ENCODE results near the gene SGPP1. TPM values are rescaled to one million over a fixed set of nuclear protein-coding genes. Genes with fewer than 3 reads are reported as not detected.

The SGPP1 gene
- total and polyA plus RNA-seq, 2 of the 8 experiments (the other 6 are each of a cell fraction or from before 2014, with no cell fraction given), result 5.7 to 8.1 TPM

GRCh38 chr14:63670692-63671091 is 57.2 kb downstream of the SGPP1 start:
- H3K4me2 ChIP-seq (ENCODE audit: insufficient read depth in 1 of 2, low read depth in 2 of 2, low read length in 2 of 2), result no peak overlapping the region
- no peak overlapping the region for H3K56ac ChIP-seq (replicated peaks; ENCODE audit: insufficient read length, low read depth, low read length)
- H3K4me1 ChIP-seq (replicated peaks in 1 of 4; ENCODE audit: control insufficient read depth in 3 of 4, insufficient read depth in 4 of 4, low read length in 3 of 4), result no peaks in the 10 kb centered on the region
- H3K27me3 ChIP-seq (replicated peaks in 1 of 4; ENCODE audit: control insufficient read depth in 3 of 4, extremely low read depth in 1 of 4, insufficient read depth in 3 of 4, low read length in 3 of 4), result no peaks in the 10 kb centered on the region
- no peak overlapping the region for H2BK20ac ChIP-seq (ENCODE audit: low read length)
- H3K79me1 ChIP-seq (ENCODE audit: low read depth, low read length), result no peaks in the 10 kb centered on the region
- CTCF ChIA-PET (ENCODE audit: partially characterized antibody), result interaction anchor here (1.0 kb wide), 1 partner anchor 37 kb away, joined by 4 read pairs; no protein-coding TSS in a partner anchor
- H3K23ac ChIP-seq (ENCODE audit: insufficient read length), result no peak overlapping the region
- no peak overlapping the region for H3K14ac ChIP-seq (ENCODE audit: insufficient read length)
- DNase-seq (ENCODE audit: low read depth in 1 of 2, low spot score in 2 of 2) (no peak), FAIRE-seq (no peak)
- no peaks in the 10 kb centered on the region for H3K9me3 ChIP-seq (ENCODE audit: insufficient read depth in 2 of 2, low read depth in 1 of 2, low read length in 1 of 2)
- H3K36me3 ChIP-seq (ENCODE audit: control insufficient read depth in 2 of 4, insufficient read depth in 4 of 4, low read length in 3 of 4), result no peaks in the 10 kb centered on the region
- H3K79me2 ChIP-seq (ENCODE audit: control insufficient read depth in 1 of 2, insufficient read depth in 2 of 2, low read length in 2 of 2), result no peaks in the 10 kb centered on the region
- H2BK120ac ChIP-seq (replicated peaks; ENCODE audit: low read depth, low read length), result no peak overlapping the region
- no peak overlapping the region for H3K9ac ChIP-seq (replicated peaks in 1 of 4; ENCODE audit: extremely low read depth in 1 of 4, low read depth in 3 of 4, low read length in 3 of 4)
- H2AFZ ChIP-seq (ENCODE audit: low read length), result no peak overlapping the region
- H4K8ac ChIP-seq (ENCODE audit: extremely low read depth, insufficient read depth, low read length), result no peak overlapping the region
- no peak overlapping the region for H3K4ac ChIP-seq (replicated peaks; ENCODE audit: insufficient read length, low read depth, low read length)
- no peak overlapping the region for H3K27ac ChIP-seq (ENCODE audit: low read depth, low read length)
- no peak overlapping the region for H2AK5ac ChIP-seq (ENCODE audit: low read depth, low read length)
- TF ChIP-seq TAF7 (optimal IDR thresholded peaks at IDR 0.05; ENCODE audit: borderline replicate concordance, low read depth, low read length), result no peak
- no peak for TF ChIP-seq SP4 (IDR thresholded peaks at IDR 0.05; ENCODE audit: low read length)
- TF ChIP-seq SIN3A (conservative IDR thresholded peaks at IDR 0.05 in 1 of 2, IDR thresholded peaks at IDR 0.05 in 1 of 2; ENCODE audit: low read depth in 1 of 2, low read length in 2 of 2), result no peak
- no peak for TF ChIP-seq RFX5 (IDR thresholded peaks at IDR 0.05; ENCODE audit: borderline replicate concordance, low read depth, low read length)
- TF ChIP-seq CEBPB (IDR thresholded peaks at IDR 0.05; ENCODE audit: low read depth, low read length), result no peak
- no peak for TF ChIP-seq SRF (IDR thresholded peaks at IDR 0.05; ENCODE audit: low read depth, low read length)
- H3K4me3 ChIP-seq (ENCODE audit: extremely low read depth in 1 of 4, insufficient read depth in 2 of 4, low read depth in 3 of 4, low read length in 4 of 4), result no peak overlapping the region
- H3K23me2 ChIP-seq (ENCODE audit: low read depth, low read length), result no peaks in the 10 kb centered on the region
- no peak overlapping the region for H2BK15ac ChIP-seq (ENCODE audit: low read length)
- H4K91ac ChIP-seq (replicated peaks; ENCODE audit: insufficient read length, low read length), result no peak overlapping the region
- H3K18ac ChIP-seq (ENCODE audit: extremely low read depth, low read length), result no peak overlapping the region
- no peaks in the 10 kb centered on the region for H4K20me1 ChIP-seq (replicated peaks in 1 of 2; ENCODE audit: control insufficient read depth in 1 of 2, insufficient read depth in 2 of 2, low read length in 2 of 2)
- POLR2A ChIA-PET (ENCODE audit: partially characterized antibody), result no interaction called here
- no peak overlapping the region for H2BK5ac ChIP-seq (ENCODE audit: low read depth, low read length)
- no peak overlapping the region for H2BK12ac ChIP-seq (ENCODE audit: low read depth, low read length)
- H4K5ac ChIP-seq (ENCODE audit: insufficient read length, low read depth, low read length), result no peak overlapping the region
